IPS DF 4.7 (cell line): Measurements from ENCODE around the gene MMP20.

ENCODE experiments used
- DNase-seq: peaks from one replicate; pipeline ENCODE4 v3.0.0-alpha.2; 2013; ENCODE audit warnings: low spot score; ENCODE audit errors: extremely low read depth

The MMP20 gene

DNA sequence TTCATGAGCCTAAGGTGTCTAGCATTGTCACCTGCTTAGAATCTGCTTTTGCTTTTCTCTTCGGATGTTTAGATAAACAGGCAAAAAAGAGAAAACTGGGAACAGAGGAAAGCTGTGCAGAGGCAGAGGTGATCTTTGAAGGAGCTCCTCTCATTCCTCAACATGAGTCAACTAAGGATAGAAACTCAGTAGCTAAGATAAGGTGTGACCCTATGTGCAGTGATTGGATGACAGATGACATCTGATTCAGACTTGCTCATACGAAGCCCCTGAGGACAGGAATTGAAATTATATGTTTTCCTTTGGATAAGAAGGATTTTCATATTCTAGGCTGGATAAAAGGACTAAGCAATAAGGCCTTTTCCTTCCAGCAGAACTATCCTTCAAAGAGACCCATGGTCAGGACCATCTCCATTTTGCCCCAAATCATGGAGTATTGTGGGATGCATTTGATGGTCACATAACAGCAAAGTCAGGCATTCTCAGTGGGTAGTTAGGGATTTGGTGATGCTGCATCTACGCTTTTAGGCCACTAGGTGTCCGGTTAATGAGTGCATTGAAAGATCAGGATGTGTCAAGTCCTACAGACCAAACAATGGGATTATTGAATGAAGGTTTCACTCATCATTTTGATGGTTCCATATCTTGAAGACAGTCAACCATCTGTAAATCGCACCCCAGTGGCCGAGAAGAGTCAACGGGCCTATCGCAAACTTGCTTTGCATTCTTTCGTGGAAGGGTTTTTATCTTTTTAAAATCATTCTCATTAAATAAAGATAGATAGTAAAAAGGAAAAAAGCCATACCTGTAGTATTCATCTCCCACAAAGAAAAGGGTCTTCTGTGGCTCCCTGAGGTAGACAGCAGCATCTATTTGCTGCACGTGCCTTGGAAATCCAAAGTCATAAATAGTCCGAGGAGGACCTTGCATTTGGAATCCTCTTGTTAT is 32.2 kb downstream of the MMP20 start:
- no peak for DNase-seq

DNA sequence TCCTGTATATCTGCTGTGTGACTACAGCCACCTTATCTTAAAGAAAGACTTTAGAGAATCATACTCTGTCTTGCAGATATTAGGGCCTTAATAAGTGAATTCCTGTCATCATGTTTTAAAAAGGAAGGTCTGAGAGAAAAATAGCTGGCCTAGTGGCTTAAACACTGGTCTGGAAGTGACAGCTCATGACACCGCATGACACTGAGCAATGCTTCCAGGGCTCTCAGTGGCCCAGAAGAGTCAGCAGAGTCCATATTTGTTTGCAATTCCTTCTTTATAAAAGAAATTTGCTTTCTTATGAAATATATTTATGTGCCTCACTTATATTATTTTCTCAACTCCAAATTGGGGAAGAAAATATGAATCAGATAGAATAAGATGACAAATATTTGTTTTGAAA is 33.0 kb downstream of the MMP20 start:
- DNase-seq, result no peak

DNA sequence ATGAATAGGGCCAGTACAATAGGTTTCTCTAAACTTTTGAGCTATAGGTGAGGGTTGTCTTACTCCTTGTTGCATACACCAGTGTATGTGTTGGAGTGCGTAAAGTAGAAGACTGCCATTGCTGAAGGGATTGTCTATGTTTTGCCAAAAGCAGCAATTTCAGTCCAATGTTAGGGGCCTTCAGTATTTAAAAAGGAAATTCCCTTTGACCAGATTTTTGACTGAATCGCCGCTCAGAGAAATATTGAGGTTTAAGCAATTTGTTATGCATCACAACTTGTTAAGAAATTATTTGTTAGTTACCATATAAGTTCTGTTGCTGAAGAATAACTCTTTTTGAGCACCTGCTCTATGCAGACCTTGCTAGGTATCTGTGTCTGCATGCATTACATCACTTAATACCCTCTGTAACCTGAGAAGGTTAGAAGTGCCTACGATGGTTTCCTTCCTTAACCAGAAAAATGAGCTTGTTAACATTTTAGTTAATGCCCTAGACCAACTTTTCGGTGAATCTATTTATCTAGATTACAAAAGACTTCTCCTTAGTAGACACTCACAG is 33.9 kb downstream of the MMP20 start:
- no peak for DNase-seq

DNA sequence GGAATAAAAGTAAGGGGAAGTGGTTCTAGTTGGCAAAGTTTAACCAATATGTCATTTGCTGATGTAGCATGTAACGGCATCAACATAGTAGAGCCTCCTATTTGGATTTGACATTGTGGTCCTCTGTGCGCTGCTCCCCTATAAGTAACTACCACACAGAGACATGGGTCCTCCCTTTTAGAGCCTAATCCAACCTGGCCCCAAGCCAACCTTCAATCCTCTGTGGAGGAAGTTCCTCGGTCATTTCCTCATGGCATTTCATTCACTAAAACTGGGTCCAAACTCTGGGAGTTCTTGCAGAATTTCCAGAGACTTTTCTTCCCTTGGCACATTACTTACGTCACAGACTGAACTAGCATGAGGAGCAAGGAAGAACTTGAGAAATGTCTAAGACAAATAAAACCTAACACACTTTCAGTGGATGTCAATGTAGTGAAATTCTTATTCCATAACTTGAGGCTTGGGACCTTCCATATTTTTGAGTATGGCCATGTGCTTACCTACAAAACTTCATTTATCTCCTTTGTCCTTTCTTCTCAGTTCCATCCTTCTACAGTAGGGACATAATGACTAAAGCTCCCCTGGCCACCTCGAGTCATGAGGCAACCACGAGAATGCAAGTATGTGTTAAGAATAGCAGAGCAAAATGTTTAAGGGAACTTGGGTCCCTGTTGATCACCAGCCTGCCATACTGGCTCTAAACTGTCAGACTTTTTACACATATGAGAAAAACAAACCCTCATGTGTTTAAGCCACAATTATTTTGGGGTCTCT is 34.7 kb downstream of the MMP20 start:
- DNase-seq, result no peak

DNA sequence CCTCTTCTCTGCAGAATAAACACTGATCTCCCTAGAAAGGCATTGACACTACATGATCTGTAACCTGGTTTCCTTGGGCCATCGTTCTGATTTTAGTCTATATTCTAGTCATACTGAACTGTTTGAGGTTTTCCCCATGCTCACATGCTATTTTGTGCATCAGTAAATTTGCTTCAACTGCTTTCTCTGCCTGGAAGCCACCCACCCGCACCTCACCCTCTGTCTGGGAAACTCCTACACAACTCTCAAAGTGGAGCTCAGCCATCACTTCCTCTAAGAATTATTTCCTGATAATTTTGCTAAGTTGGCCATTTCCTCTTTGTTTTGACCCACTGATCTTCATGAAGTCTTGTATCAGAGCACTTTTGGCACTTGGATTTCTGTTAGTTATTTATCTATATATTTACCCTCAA is 36.1 kb downstream of the MMP20 start:
- DNase-seq, result no peak

DNA sequence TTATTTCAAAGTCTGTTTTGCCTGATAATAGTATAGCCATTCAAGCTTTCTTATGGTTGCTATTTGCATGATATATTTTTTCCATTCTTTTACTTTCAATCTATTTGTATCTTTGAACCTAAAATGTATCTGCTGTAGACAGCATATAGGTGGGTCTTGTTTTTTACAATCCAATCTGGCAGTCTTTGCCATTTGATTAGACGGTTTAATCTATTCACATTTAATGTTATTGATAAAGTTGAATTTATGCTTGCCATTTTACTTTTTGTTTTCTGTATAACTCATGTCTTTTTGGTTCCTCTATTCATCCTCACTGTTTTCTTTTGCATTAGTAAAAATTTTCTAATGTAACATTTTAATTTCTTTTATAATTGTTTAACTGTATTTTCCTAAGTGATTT is 37.4 kb downstream of the MMP20 start:
- no peak for DNase-seq

DNA sequence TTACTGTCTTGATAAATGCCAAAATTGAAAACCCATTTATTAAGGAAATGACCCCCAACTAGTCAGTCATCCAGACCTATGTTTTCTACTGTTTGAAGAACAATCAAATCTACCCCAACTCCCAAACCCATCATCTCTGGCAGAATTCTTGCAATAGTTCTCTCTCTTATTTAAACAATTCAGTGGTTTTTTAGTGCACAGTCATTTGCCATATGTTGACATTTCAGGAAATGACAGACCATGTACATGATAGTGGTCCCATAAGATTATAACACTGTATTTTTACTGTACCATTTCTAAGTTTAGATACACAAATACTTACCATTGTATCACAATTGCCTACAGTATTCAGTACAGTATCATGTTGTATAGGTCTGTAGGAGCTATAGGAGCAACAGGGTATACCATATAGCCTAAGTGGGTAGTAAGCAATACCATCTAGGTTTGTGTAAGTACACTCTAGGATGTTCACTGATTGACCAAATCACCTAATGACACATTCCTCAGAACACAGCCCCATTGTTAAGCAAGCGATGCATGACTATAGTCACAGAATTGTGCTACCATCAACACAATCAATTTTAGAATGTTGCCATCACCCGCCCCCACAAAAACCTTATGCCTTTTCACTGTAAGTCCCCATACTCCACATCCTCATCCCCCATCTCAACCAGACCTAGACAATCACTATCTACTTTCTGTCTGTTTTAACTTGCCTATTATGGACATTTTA is 41.8 kb downstream of the MMP20 start:
- DNase-seq, result no peak

DNA sequence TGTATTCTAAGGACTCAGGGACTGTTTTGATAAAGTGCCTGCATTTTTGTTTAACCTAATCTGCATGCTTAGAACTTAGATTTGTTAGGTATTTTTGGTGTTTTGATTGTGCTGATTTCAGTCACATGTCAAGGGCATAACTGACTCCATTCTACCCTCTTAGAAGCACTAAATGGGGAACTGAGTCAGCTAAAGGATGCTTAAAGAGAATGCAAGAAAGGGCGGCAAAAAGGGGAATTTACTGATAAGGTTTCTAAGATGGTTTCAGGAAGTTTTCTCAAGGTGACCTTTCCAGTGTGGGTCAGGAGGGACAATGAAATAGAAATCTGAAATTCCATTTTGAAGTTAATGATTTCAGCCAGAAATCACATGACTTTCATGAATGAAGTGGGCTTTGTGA is 43.0 kb downstream of the MMP20 start:
- no peak for DNase-seq

DNA sequence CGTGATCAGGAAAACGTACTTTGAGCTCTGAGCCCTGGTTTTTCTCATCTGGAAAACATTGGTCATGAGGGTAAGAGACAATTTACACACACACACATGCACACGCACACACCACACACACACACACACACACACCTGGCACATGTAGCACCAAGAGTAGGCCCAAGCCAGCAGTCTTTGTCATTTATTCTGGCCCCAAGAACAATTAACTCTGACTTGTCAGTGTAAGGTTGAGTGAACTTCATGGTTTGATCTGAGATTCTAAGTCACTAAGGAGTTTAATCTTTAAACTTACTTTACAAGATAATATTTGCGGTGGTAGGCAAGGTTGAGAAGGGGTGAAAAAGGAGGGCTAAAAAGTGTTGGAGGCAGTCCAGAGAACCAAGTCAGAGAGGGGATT is 44.1 kb downstream of the MMP20 start:
- DNase-seq, result no peak

DNA sequence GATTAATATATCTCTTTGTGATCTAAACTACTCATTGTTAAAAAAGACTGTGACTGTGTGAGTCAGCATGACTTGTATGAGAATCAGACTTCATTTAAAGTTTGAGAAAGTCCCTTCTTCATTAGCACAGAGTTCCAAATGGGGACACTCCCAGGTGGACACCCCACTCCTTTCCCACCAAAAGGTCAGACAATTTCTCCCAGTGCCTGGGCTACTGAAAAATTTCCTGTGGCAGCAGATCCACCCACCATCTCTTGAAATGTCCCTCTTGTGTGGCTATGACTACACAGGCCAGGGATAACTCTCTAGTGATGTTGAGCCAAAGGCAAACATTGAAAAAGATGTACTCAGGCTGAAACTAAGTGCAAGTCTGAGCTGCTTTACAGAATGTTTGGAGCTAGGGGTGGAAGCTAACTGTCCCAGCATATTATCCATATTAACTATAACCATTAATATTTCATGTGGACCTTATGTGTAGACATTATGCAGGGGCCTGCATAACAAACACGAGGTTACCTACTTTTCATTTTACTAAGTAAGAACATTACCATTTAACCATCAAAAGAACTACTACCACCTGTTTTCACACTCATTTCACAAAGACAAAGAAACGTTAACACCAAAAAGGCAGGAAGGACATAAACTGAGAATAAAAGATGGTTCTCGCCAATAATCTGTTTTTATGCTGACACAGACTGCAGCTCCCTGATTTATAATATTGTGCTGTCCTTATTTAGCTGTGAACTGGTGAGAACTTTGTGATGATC is 44.8 kb downstream of the MMP20 start:
- DNase-seq, result no peak

DNA sequence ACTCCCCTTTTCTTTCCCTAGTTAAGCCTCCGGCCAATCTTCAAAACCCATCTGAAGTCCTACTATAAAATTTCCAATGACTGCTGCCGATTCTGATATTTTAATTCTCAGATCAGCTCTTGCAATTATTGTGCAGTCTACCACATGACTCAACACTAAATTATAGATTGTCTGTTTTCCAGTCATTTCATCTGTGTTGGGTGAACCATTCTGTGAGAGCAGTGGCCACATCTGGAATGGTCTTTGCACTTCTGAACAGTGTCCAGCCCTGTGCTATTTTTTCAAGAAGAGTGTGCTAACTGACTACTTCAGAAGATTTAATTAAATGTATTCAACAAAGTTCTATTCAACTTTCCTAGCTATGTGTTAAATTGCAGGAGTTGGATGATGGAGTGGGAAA is 47.4 kb downstream of the MMP20 start:
- DNase-seq, result no peak

DNA sequence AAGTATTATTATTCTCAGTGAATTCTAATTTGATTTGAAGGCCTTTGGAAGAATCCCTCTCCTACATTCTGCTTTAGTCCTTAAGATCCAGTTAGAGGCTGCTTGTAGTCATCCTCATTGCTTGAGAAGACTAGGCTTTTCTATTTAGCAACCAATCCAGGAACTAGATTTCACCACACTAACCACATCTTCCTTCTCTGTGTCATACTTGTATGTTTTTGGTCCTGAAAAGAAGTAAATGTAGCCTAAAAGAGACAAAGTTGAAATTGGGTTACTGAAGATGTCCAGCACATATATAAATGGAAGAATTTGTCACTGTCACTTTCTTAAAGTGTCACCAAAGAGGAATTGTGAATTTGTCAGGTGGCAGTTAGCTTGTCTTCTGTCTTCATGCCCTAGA is 48.0 kb downstream of the MMP20 start:
- no peak for DNase-seq

DNA sequence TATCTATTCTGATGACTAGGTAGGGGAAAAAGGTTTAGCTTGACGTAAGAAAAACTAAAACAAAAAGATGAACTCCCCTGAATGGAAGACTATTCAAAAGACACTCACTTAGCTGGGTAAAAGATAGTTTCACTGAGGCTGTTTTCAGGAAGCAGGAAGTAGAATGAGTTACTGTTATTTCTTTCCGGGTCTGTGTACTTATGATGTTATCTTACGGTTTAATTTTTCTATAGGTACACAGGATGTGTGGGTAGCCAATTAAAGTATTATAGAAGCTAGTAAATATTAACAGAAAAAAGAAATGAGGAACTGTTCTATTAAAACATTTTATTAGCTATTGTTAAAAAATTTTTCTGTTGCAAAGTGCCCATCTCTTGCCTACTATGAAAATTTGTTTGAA is 48.8 kb downstream of the MMP20 start:
- no peak for DNase-seq

DNA sequence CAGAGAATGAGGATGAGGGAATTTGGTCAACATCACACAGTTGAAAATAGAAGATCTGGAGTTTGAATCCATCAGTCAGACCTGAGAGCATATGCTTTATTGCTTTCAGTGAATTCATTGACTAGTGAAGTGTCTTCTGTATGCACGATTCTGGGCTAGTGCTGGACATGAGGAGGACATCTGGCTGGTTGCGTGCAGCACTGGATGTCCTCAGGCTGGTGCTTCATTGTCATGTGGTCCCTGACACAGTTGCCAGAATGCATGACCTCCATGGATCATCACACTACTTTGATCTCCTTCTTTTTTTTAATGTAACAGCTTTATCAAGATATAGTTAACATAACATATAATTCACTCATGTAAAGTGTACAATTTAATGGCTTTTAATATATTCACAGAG is 50.1 kb downstream of the MMP20 start:
- DNase-seq, result no peak

DNA sequence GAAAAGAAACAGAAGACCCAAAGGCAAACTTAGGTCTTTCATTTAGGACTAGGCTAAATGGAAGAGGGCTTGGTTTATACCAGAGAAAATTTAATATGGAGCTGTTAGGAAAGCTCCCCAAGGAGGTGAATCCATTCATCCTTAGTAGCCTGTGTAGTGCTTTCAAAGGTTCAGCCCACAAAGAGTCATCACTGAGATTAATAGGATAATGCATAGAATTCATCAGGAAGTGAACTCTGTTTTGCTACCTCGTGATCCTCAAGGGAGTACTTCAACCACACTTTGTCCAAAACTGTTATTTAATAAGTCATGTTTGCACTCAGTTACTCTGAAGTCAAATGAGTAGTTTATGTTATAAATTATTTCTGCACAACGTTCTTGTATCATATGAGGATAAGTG is 51.3 kb downstream of the MMP20 start:
- no peak for DNase-seq

DNA sequence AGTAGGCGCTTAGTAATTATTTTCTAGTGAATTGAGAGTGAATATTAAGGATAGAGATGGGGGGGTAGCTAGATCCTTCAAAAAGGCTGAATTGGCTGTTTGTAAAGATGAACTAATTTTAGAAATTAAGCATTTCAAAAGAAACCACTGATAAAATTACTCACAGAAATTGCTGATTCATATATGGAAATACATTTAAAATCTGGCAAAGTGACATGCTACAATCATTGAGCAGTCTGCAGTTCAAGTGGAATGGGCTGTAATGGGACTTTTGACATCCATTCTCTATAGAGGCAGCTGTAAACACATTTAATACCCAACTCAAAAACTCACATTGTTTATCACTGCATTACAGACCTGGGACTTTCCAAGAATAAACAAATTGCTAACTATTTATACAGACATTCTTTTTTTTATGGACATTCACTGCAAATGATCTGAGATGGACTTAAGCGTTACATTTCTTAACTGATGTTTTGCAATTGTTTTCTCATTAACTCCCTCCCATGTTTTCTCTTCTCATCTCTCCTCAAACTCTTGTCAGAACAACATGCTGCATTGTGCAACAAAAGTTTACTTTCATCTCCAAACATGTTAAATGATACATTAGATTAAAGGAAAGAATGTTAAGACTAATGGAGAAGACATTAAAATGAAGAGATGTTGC is 52.4 kb downstream of the MMP20 start:
- DNase-seq, result no peak

DNA sequence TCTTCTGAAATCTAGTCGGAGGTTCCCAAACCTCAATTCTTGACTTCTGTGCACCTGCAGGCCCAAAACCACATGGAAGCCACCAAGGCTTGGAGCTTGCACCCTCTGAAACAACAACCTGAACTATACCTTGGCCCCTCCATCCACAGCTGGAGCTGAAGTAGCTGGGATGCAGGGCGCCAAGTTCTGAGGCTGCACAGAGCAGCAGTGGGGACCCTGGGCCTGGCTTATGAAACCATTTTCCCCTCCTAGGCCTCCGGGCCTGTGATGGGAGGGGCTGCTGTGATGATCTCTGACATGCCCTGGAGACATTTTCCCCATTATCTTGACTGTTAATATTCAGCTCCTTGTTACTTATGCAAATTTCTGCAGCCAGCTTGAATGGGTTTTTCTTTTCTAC is 56.3 kb downstream of the MMP20 start:
- DNase-seq, result no peak

DNA sequence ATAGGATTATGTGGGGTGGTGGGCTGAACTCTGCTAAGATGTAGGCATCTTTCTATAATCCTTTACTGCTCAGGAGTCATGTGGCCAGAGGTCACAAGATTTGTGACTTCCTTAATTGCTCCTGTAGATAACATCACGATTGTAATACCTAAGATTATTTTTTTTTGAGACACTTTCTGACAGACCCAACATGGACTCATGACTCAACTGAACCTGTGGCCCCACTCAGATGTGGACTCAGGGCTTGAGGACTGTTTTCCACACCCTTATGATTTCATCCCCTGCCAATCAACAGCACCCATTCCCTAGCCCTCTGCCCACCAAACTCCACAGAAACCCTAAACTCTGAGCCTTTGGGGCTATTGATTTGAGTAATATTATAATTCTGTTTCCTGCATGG is 59.0 kb downstream of the MMP20 start:
- DNase-seq, result no peak

DNA sequence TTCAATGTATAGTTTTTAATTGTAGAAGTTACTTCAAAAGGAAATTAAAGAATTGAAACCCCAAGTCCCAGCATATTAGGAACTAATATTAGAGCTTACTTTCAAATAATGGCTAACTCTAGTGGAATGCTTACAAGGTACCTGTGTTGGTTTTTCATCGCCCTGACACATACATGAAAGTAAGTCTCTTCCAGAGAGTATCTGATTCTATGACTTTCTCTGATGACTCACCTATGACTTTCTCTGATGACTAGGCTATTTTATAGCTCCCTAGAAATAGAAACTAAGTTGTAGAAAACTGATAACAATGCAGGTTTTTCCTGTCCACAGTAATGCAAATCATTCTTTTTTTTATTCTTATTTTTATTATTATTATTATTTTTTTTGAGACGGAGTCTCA is 61.0 kb downstream of the MMP20 start:
- DNase-seq, result no peak

DNA sequence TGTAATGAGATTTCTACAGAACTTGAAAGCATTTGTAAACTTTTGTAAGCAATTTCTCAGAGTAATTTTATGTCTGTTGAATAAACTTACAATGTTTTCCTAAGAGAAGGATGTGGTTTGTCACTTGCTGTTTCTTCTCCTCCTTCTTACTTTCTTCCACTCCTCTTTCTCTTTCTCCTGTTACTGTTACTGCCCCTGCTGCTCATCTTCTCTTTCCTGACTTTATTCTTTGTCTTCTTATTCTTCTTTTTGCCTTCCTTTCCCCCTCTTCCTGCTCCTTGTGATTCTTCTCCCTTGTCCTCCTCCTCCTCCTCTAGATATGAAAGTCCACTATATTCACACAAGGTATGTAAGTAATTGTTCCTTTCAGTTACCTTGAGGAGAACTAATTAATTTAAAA is 63.5 kb downstream of the MMP20 start:
- DNase-seq, result no peak
